SK-N-SH treated with all-trans-retinoic acid at 6 μM for 48 hours (cell line): ENCODE measurements around the gene CCDC57.

ENCODE experiments used
- ATAC-seq: fragments of 200-7000 bp; cut with Tn5 transposase; 3 replicates; pipeline ENCODE4 v1.9.1; 2020; ENCODE audit warnings: mild to moderate bottlenecking, moderate library complexity
- BACH2 ChIP-seq: fragments of 250-450 bp; sonication (Bioruptor Pico); IDR thresholded peaks from 2 replicates; pipeline ENCODE4 v1.9.0; 2021; ENCODE audit warnings: mild to moderate bottlenecking, borderline replicate concordance
- CREB5 ChIP-seq: fragments of 250-450 bp; sonication (Bioruptor Pico); IDR thresholded peaks from 2 replicates; pipeline ENCODE4 v1.5.1; 2020; ENCODE audit warnings: low read depth, mild to moderate bottlenecking, moderate library complexity
- CSDC2 ChIP-seq: fragments of 250-450 bp; sonication (Bioruptor Pico); IDR thresholded peaks from 2 replicates; pipeline ENCODE4 v1.5.0; 2020; ENCODE audit warnings: mild to moderate bottlenecking, moderate library complexity
- ESRRG ChIP-seq: fragments of 250-450 bp; sonication (Bioruptor Pico); IDR thresholded peaks from 2 replicates; pipeline ENCODE4 v1.6.1; 2021; ENCODE audit warnings: mild to moderate bottlenecking
- GLIS3 ChIP-seq: fragments of 250-450 bp; sonication (Bioruptor Pico); IDR thresholded peaks from 2 replicates; pipeline ENCODE4 v1.5.0; 2020; ENCODE audit warnings: mild to moderate bottlenecking, moderate library complexity
- ISL1 ChIP-seq: fragments of 250-450 bp; sonication (Bioruptor Pico); IDR thresholded peaks from 2 replicates; pipeline ENCODE4 v2.1.2; 2022; ENCODE audit warnings: mild to moderate bottlenecking, moderate library complexity
- POU6F1 ChIP-seq: fragments of 250-450 bp; sonication (Bioruptor Pico); IDR thresholded peaks from 2 replicates; pipeline ENCODE4 v1.8.0; 2021; ENCODE audit warnings: low read depth, mild to moderate bottlenecking, moderate library complexity, borderline replicate concordance
- RARB ChIP-seq: fragments of 250-450 bp; sonication (Bioruptor Pico); IDR thresholded peaks from 2 replicates; pipeline ENCODE4 v1.8.0; 2021; ENCODE audit warnings: mild to moderate bottlenecking, moderate library complexity
- SNAI2 ChIP-seq: fragments of 250-450 bp; sonication (Bioruptor Pico); IDR thresholded peaks from 2 replicates; pipeline ENCODE4 v1.5.0; 2020; ENCODE audit warnings: mild to moderate bottlenecking, moderate library complexity
- TCF4 ChIP-seq: fragments of 250-450 bp; sonication (Bioruptor Pico); IDR thresholded peaks from 2 replicates; pipeline ENCODE4 v1.8.0; 2021; ENCODE audit warnings: mild to moderate bottlenecking, moderate library complexity, borderline replicate concordance
- TOX ChIP-seq: fragments of 250-450 bp; sonication (Bioruptor Pico); IDR thresholded peaks from 2 replicates; pipeline ENCODE4 v1.8.0; 2021; ENCODE audit warnings: mild to moderate bottlenecking, moderate library complexity, borderline replicate concordance
- TSHZ2 ChIP-seq: fragments of 250-450 bp; sonication (Bioruptor Pico); IDR thresholded peaks from 2 replicates; pipeline ENCODE4 v1.5.0; 2020; ENCODE audit warnings: mild to moderate bottlenecking, moderate library complexity
- ZC3H10 ChIP-seq: fragments of 250-450 bp; sonication (Bioruptor Pico); IDR thresholded peaks from 2 replicates; pipeline ENCODE4 v1.5.1; 2021; ENCODE audit warnings: mild to moderate bottlenecking, moderate library complexity
- ZFP3 ChIP-seq: fragments of 250-450 bp; sonication (Bioruptor Pico); IDR thresholded peaks from 2 replicates; pipeline ENCODE4 v1.5.0; 2020; ENCODE audit warnings: mild to moderate bottlenecking, moderate library complexity
- ZFP30 ChIP-seq: fragments of 450-650 bp; formaldehyde crosslinking; IDR thresholded peaks from 2 replicates; pipeline ENCODE4 v1.5.0; 2022; ENCODE audit warnings: mild to moderate bottlenecking, moderate library complexity
- ZNF565 ChIP-seq: fragments of 450-650 bp; formaldehyde crosslinking; conservative IDR thresholded peaks from 2 replicates; pipeline ENCODE4 v1.5.0; 2020; ENCODE audit warnings: low read depth, mild to moderate bottlenecking, moderate library complexity
- ZNF70 ChIP-seq: fragments of 450-650 bp; formaldehyde crosslinking; IDR thresholded peaks from 2 replicates; pipeline ENCODE4 v1.5.0; 2020; ENCODE audit warnings: mild to moderate bottlenecking, moderate library complexity
- ZNF8 ChIP-seq: fragments of 450-650 bp; formaldehyde crosslinking; IDR thresholded peaks from 2 replicates; pipeline ENCODE4 v1.5.0; 2020; ENCODE audit warnings: mild to moderate bottlenecking, moderate library complexity

CCDC57 gene

GRCh38 chr17:82241926-82242697, 29.5 kb upstream of the CCDC57 start:
- ATAC-seq, result peak; percentile 16
- TF ChIP-seq ZC3H10 (CRISPR knock-in tag) (no peak), TSHZ2 (CRISPR knock-in tag) (no peak), ISL1 (CRISPR knock-in tag) (no peak), CSDC2 (no peak), BACH2 (CRISPR knock-in tag) (no peak), GLIS3 (CRISPR knock-in tag) (no peak), ESRRG (CRISPR knock-in tag) (no peak), ZNF565 (CRISPR knock-in tag) (no peak), ZNF70 (CRISPR knock-in tag) (no peak), POU6F1 (CRISPR knock-in tag) (no peak), RARB (CRISPR knock-in tag) (no peak), CREB5 (no peak), ZNF8 (CRISPR knock-in tag) (no peak), ZFP30 (CRISPR knock-in tag) (no peak), TOX (CRISPR knock-in tag) (no peak)

GRCh38 chr17:82241183-82241925, 28.7 kb upstream of the CCDC57 start:
- peak; percentile 61 for ATAC-seq
- TF ChIP-seq SNAI2 (no peak), ZFP30 (CRISPR knock-in tag) (no peak), TOX (CRISPR knock-in tag) (0 out of 2 replicates have a peak, but pooled peaks have one; percentile 6)

- no peak for TF ChIP-seq TCF4
- TF ChIP-seq ESRRG (CRISPR knock-in tag), result no peak
- no peak for TF ChIP-seq ZNF8 (CRISPR knock-in tag)
- TF ChIP-seq SNAI2, result no peak
- no peak for TF ChIP-seq ZFP3 (CRISPR knock-in tag)
- no peak for TF ChIP-seq BACH2 (CRISPR knock-in tag)
- no peak for TF ChIP-seq CSDC2
- no peak for TF ChIP-seq POU6F1 (CRISPR knock-in tag)
Observed at GRCh38 chr17:82240506-82241182, 28.0 kb upstream of the CCDC57 start.

GRCh38 chr17:82239926-82240505, 27.4 kb upstream of the CCDC57 start:
- no peak for ATAC-seq
- TF ChIP-seq ZFP3 (CRISPR knock-in tag), result no peak
- TF ChIP-seq, all 23 proteins: peak for 0

More at GRCh38 chr17:82240506-82241182, 28.0 kb upstream of the CCDC57 start:
- ATAC-seq, result no peak
